Smooth muscle cell (in vitro differentiated cells): Measurements from ENCODE around the gene SLC35E1. TPM values are rescaled to one million over a fixed set of nuclear protein-coding genes. Genes with fewer than 3 reads are reported as not detected.
"Not testable (repeated sequence)": the region's sequence is repeated elsewhere in the genome, so short reads cannot be mapped to it uniquely, and the experiment has no call there.

ENCODE experiments used
- DNase-seq: peaks from one replicate; lab custom pipeline; 2025; ENCODE audit not compliant: unreplicated experiment; lab: John Stamatoyannopoulos, UW
- H2AFZ ChIP-seq: fragments of 200-600 bp; sonication (generic); 2 replicates; pipeline ENCODE4 v1.6.0; 2016; ENCODE audit warnings: antibody characterized with exemption, low read depth, mild to moderate bottlenecking
- H3F3A ChIP-seq: fragments of 200-600 bp; sonication (generic); 2 replicates; pipeline ENCODE4 v1.6.0; 2017; ENCODE audit warnings: antibody characterized with exemption, low read depth
- H3K27ac ChIP-seq: fragments of 200-600 bp; sonication (generic); 2 replicates; pipeline ENCODE4 v1.5.1; 2016; ENCODE audit warnings: low read depth, mild to moderate bottlenecking
- H3K27me3 ChIP-seq: fragments of 200-600 bp; sonication (generic); 2 replicates; pipeline ENCODE4 v1.6.1; 2016; ENCODE audit warnings: low read depth, mild to moderate bottlenecking
- H3K36me3 ChIP-seq: fragments of 200-600 bp; sonication (generic); 2 replicates; pipeline ENCODE4 v1.5.1; 2016; ENCODE audit warnings: low read depth
- H3K4me1 ChIP-seq: fragments of 200-600 bp; sonication (generic); 2 replicates; pipeline ENCODE4 v1.5.1; 2016; ENCODE audit warnings: low read depth
- H3K4me2 ChIP-seq: fragments of 200-600 bp; sonication (generic); 2 replicates; pipeline ENCODE4 v1.6.0; 2016; ENCODE audit warnings: mild to moderate bottlenecking
- H3K4me3 ChIP-seq: fragments of 200-600 bp; sonication (generic); 2 replicates; pipeline ENCODE4 v1.5.1; 2016; ENCODE audit warnings: mild to moderate bottlenecking
- H3K79me2 ChIP-seq: fragments of 200-600 bp; sonication (generic); 2 replicates; pipeline ENCODE4 v1.6.0; 2016; ENCODE audit warnings: low read depth, mild to moderate bottlenecking
- H3K9ac ChIP-seq: fragments of 200-600 bp; sonication (generic); 2 replicates; pipeline ENCODE4 v1.6.0; 2016; ENCODE audit warnings: low read depth
- H3K9me3 ChIP-seq: fragments of 200-600 bp; sonication (generic); replicated peaks from 2 replicates; pipeline ENCODE4 v1.5.1; 2016; ENCODE audit warnings: low read depth
- H4K20me1 ChIP-seq: fragments of 200-600 bp; sonication (generic); 2 replicates; pipeline ENCODE4 v1.6.0; 2016; ENCODE audit warnings: low read depth
- WGBS: methylation state at CpG from one replicate; pipeline ENCODE4 v1.1.7; 2016; ENCODE audit warnings: low lambda C conversion rate; 5-methylcytosine and 5-hydroxymethylcytosine counted together
- polyA plus RNA-seq: library from polyadenylated mRNA; unstranded; fragments of >200 nt; fragmentation: Nextera tagmentation; extraction: Ambion mirVana; gene quantifications from 2 replicates; pipeline ENCODE4 v1.2.1, GENCODE V29; 2016
- total RNA-seq: library from RNA; depleted of rRNA; stranded (reverse); fragments of >200 nt; gene quantifications from 2 replicates; pipeline ENCODE4 v1.2.3, GENCODE V29; 2014
- TF ChIP-seq, protein P1 (sequence below): fragments of 200-600 bp; sonication (generic); IDR thresholded peaks from 2 replicates; pipeline ENCODE4 v1.5.1; 2017; ENCODE audit warnings: borderline replicate concordance, mild to moderate bottlenecking, antibody characterized with exemption; ENCODE audit not compliant: insufficient read depth, poor library complexity, severe bottlenecking

The SLC35E1 gene
- total and polyA plus RNA-seq, 2 experiments from 2014 or later: 35.3 to 37.3 TPM

DNA sequence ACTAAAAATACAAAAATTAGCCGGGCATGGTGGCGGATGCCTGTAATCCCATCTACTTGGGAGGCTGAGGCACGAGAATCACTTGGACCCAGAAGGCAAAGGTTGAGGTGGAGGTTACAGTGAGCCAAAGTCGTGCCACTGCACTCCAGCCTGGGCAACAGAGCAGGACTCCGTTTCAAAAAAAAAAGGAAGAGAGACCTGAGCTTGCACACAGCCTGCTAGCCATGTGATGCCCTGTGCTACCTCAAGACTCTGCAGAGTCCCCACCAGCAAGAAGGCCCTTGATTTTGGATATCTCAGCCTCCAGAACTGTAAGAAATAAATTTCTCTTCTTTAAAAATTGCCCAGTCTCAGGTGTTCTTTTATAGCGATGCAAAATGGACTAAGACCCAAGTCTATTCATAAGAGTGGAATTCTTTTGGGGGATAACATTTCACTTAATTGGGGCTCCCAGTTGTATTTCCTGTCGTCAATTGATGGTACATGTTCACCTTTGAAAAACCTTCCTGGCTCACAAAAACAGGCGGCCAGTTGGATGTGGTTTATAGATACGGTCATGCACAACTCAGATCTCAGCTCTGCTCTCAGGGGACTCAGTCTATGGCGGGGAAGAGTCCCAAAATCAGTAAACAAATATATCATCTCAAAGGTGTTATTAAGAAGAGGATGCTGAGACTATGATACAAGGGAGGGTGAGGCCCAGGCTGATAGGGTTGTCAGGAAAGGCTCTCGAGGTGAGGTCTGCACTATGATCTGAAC is 27.6 kb downstream of the SLC35E1 start:
- TF ChIP-seq, protein P1, sequence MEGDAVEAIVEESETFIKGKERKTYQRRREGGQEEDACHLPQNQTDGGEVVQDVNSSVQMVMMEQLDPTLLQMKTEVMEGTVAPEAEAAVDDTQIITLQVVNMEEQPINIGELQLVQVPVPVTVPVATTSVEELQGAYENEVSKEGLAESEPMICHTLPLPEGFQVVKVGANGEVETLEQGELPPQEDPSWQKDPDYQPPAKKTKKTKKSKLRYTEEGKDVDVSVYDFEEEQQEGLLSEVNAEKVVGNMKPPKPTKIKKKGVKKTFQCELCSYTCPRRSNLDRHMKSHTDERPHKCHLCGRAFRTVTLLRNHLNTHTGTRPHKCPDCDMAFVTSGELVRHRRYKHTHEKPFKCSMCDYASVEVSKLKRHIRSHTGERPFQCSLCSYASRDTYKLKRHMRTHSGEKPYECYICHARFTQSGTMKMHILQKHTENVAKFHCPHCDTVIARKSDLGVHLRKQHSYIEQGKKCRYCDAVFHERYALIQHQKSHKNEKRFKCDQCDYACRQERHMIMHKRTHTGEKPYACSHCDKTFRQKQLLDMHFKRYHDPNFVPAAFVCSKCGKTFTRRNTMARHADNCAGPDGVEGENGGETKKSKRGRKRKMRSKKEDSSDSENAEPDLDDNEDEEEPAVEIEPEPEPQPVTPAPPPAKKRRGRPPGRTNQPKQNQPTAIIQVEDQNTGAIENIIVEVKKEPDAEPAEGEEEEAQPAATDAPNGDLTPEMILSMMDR: no peak

GRCh38 chr19:16543734-16544133 is 28.5 kb downstream of the SLC35E1 start:
- H3K4me2 ChIP-seq, H3K27me3 ChIP-seq, H2AFZ ChIP-seq, DNase-seq, H3K9ac ChIP-seq, H3K9me3 ChIP-seq, H3K36me3 ChIP-seq, H3F3A ChIP-seq, H3K27ac ChIP-seq: not testable (repeated sequence)
- Histone ChIP-seq H3K79me2 (peaks cover 56% of the 10 kb centered on the region), H3K4me1 (peaks cover 17% of the 10 kb centered on the region), H4K20me1 (peaks cover 30% of the 10 kb centered on the region), H3K4me3 (peak overlapping the region; percentile 92)
- WGBS: 94% methylated on average over 6 of the region's 6 CpGs

More for the DNA sequence above, 27.6 kb downstream of the SLC35E1 start:
- Histone ChIP-seq H3K4me2 (no peak overlapping the region), H3F3A (peaks cover 5% of the 10 kb centered on the region), H3K27ac (no peak overlapping the region), H2AFZ (no peak overlapping the region), H4K20me1 (peaks cover 23% of the 10 kb centered on the region), H3K79me2 (peaks cover 48% of the 10 kb centered on the region), H3K27me3 (no peaks in the 10 kb centered on the region), H3K9me3 (no peaks in the 10 kb centered on the region), H3K4me3 (no peak overlapping the region), H3K4me1 (peaks cover 17% of the 10 kb centered on the region), H3K9ac (no peak overlapping the region), H3K36me3 (no peaks in the 10 kb centered on the region)
- DNase-seq: no peak
- WGBS: 96% methylated on average over 11 of the region's 11 CpGs

DNA sequence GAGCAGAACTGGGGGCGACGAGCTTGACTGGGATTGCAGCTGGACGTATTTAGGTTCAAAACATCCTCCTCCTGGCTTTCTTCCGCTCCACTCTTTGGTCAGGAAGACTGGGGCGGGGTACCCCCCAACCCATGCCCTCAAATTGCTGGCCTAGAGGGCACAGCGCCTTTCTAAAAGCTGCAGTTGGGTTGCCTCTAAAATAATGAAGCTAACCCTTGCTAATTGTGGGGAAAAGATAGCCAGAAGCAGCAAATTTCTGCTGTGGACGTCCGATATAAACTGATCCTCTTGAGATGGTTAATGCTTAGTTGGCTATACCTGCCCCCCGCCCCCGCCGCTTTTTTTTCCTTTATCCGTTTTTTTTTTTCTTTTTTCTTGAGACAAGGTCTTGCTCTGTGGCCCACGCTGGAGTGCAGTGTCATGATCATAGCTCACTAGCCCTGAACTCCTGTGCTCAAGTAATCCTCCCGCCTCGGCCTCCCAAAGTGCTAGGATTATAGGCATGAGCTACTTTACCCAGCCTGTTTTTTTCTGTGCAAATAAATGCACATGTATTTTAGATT is 29.2 kb downstream of the SLC35E1 start:
- peaks cover 17% of the 10 kb centered on the region for H3K4me1 ChIP-seq
- peak overlapping the region; percentile 95 for H3K4me2 ChIP-seq
- H2AFZ ChIP-seq: no peak overlapping the region
- no peak for DNase-seq
- H3K79me2 ChIP-seq: peaks cover 63% of the 10 kb centered on the region
- TF ChIP-seq, protein P1: no peak
- H3K27me3 ChIP-seq: no peaks in the 10 kb centered on the region
- 6% methylated on average over 15 of the region's 15 CpGs for WGBS
- no peaks in the 10 kb centered on the region for H3K9me3 ChIP-seq
- peak overlapping the region; percentile 79 for H3K27ac ChIP-seq
- peak overlapping the region; percentile 92 for H3K9ac ChIP-seq
- no peaks in the 10 kb centered on the region for H3F3A ChIP-seq
- peaks cover 37% of the 10 kb centered on the region for H4K20me1 ChIP-seq
- no peaks in the 10 kb centered on the region for H3K36me3 ChIP-seq
- peak overlapping the region; percentile 92 for H3K4me3 ChIP-seq

GRCh38 chr19:16542045-16542909 is 29.9 kb downstream of the SLC35E1 start, which contains the start of gene CHERP:
Gene CHERP (minus strand): TSS chr19:16542437. CDS start chr19:16542378, 59 bp downstream.
- WGBS: 1% methylated on average over 97 of the region's 108 CpGs
- H2AFZ ChIP-seq: no peak within 1 kb of the TSS
- H3K9me3 ChIP-seq: no peaks in the 10 kb centered on the region
- H3F3A ChIP-seq: no peaks in the 10 kb centered on the region
- H3K4me1 ChIP-seq: peaks cover 17% of the 10 kb centered on the region
- peaks cover 44% of the 10 kb centered on the region for H4K20me1 ChIP-seq
- H3K4me3 ChIP-seq: peak within 1 kb of the TSS; percentile 92
- H3K36me3 ChIP-seq: no peaks in the 10 kb centered on the region
- H3K79me2 ChIP-seq: peaks cover 70% of the 10 kb centered on the region
- peak within 1 kb of the TSS; percentile 98 for H3K4me2 ChIP-seq
- peak within 1 kb of the TSS; percentile 92 for H3K9ac ChIP-seq
- TF ChIP-seq, protein P1: peak; percentile 4
- H3K27me3 ChIP-seq: no peaks in the 10 kb centered on the region
- H3K27ac ChIP-seq: peak within 1 kb of the TSS; percentile 79
- DNase-seq: peak; percentile 82
